Spleen (tissue), 7 donors: ENCODE results near the gene ZNF516.

ENCODE experiments used
- POLR2A ChIP-seq, 3 donors: fragments of 450-650 bp; IDR thresholded peaks; one replicate each; pipeline ENCODE4 v1.5.1; 2017; ENCODE audit warnings: antibody characterized with exemption in 3 of 3, mild to moderate bottlenecking in 1 of 3
- POLR2AphosphoS5 ChIP-seq, 3 donors: sonication (generic); formaldehyde crosslinking; IDR thresholded peaks; one replicate each; pipeline ENCODE4 v1.5.1; 2017; ENCODE audit warnings: antibody characterized with exemption in 3 of 3
- TF ChIP-seq, protein P1 (sequence below), 11 experiments: fragments of 200-600 bp in 7 of 11; fragments of 450-650 bp in 4 of 11; sonication (generic) in 4 of 11; IDR thresholded peaks in 8 of 11; conservative IDR thresholded peaks in 3 of 11; 1 replicate in 7 of 11; 2 replicates in 4 of 11; pipeline versions ENCODE4 v1.4.0 to v1.8.0; 2016 to 2021; ENCODE audit warnings: antibody characterized with exemption in 11 of 11, inconsistent platforms in 4 of 11, mild to moderate bottlenecking in 1 of 11
- donor health status: DM: no; HTN: no; CAD: no; lungs with moderate emphysema.
- donor health status: DM: no; HTN: no; CAD: no.
- donor health status: DM: no; HTN: no; CAD: no.

DNA sequence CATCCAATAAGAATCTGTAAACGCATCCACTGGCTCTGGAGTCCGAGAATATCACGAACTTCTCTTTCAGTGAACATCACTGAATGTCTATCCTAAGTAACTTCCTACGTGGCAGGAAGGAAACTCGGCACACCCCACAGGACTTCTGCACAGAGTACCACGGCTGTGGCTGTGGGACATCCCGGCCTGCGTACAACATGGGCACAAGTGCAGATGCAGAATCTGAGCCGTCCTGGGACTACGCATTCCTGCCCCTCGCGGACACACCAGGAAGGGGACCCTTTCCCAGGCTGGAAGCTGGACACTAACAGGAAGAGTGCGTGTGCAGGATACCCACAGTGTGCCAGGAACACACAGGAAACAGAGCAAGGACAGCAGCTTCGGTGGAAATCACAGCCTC is 60.6 kb downstream of the ZNF516 start:
- TF ChIP-seq, protein P1, sequence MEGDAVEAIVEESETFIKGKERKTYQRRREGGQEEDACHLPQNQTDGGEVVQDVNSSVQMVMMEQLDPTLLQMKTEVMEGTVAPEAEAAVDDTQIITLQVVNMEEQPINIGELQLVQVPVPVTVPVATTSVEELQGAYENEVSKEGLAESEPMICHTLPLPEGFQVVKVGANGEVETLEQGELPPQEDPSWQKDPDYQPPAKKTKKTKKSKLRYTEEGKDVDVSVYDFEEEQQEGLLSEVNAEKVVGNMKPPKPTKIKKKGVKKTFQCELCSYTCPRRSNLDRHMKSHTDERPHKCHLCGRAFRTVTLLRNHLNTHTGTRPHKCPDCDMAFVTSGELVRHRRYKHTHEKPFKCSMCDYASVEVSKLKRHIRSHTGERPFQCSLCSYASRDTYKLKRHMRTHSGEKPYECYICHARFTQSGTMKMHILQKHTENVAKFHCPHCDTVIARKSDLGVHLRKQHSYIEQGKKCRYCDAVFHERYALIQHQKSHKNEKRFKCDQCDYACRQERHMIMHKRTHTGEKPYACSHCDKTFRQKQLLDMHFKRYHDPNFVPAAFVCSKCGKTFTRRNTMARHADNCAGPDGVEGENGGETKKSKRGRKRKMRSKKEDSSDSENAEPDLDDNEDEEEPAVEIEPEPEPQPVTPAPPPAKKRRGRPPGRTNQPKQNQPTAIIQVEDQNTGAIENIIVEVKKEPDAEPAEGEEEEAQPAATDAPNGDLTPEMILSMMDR (IDR thresholded peaks at IDR 0.05 in 8 of 11, conservative IDR thresholded peaks at IDR 0.05 in 3 of 11), result no peak
- no peak for TF ChIP-seq POLR2A (IDR thresholded peaks at IDR 0.05)
- peak; percentile 23 to 47 (median 25) for TF ChIP-seq POLR2AphosphoS5 (IDR thresholded peaks at IDR 0.05)
